Transverse colon (tissue), 4 donors: ENCODE measurements around the gene SH3PXD2B. TPM values are rescaled to one million over a fixed set of nuclear protein-coding genes. Genes with fewer than 3 reads are reported as not detected.

Source experiments
- DNase-seq: peaks from one replicate; pipeline ENCODE4 v3.0.0-alpha.2; 2019
- H3K27ac ChIP-seq, 4 donors: fragments of 200-600 bp; sonication (generic); 2 replicates each; pipeline ENCODE4 v1.5.1; 2016 to 2018; ENCODE audit warnings: inconsistent platforms in 4 of 4
- H3K27me3 ChIP-seq: fragments of 200-600 bp; sonication (generic); 2 replicates; pipeline ENCODE4 v1.5.1; 2017; ENCODE audit warnings: inconsistent platforms
- H3K36me3 ChIP-seq, 4 donors: fragments of 200-600 bp; sonication (generic); 2 replicates each; pipeline ENCODE4 v1.5.1; 2017 to 2019; ENCODE audit warnings: inconsistent platforms in 4 of 4
- H3K4me1 ChIP-seq, 4 donors: fragments of 200-600 bp; sonication (generic); 2 replicates each; pipeline ENCODE4 v1.5.1; 2017 to 2020; ENCODE audit warnings: inconsistent platforms in 4 of 4
- H3K4me3 ChIP-seq, 4 donors: fragments of 200-600 bp; sonication (generic); 1 replicate in 1 of 4; 2 replicates in 3 of 4; pipeline versions ENCODE4 v1.5.1 to v1.6.1; 2017 to 2019; ENCODE audit warnings: inconsistent platforms in 4 of 4
- H3K9me3 ChIP-seq, 2 donors: fragments of 200-600 bp; sonication (generic); 2 replicates each; pipeline ENCODE4 v1.5.1; 2017 to 2019; ENCODE audit warnings: inconsistent platforms in 2 of 2
- CTCF ChIP-seq, 5 experiments: fragments of 200-600 bp in 3 of 5; fragments of 450-650 bp in 2 of 5; sonication (generic) in 3 of 5; IDR thresholded peaks; 1 replicate in 2 of 5; 2 replicates in 3 of 5; pipeline ENCODE4 v1.5.1; 2016 to 2017; ENCODE audit warnings: antibody characterized with exemption in 5 of 5, inconsistent platforms in 3 of 5, mild to moderate bottlenecking in 2 of 5, moderate library complexity in 1 of 5
- EP300 ChIP-seq: sonication (generic); formaldehyde crosslinking; IDR thresholded peaks from one replicate; pipeline ENCODE4 v1.6.1; 2017; ENCODE audit warnings: antibody characterized with exemption, low read depth
- POLR2A ChIP-seq: fragments of 450-650 bp; IDR thresholded peaks from one replicate; pipeline ENCODE4 v1.6.1; 2016; ENCODE audit warnings: antibody characterized with exemption, mild to moderate bottlenecking, moderate library complexity
- POLR2AphosphoS5 ChIP-seq, 3 donors: sonication (generic); formaldehyde crosslinking; IDR thresholded peaks; one replicate each; pipeline ENCODE4 v1.6.1; 2016; ENCODE audit warnings: antibody characterized with exemption in 3 of 3
- WGBS, 2 donors: methylation state at CpG; one replicate each; pipeline ENCODE4 v1.1.5; 2018; ENCODE audit warnings: low coverage in 1 of 2; 5-methylcytosine and 5-hydroxymethylcytosine counted together
- in situ Hi-C, 4 donors: fragments of 200-750 bp; cut with MboI; loops; one replicate each; pipeline versions ENCODE4 v1.15.0 to v1.15.1; 2017; ENCODE audit warnings: low sequenced_read_pairs in 3 of 4, low pct_ligation_motif_present in 1 of 4, low pct_unique_long_range_greater_than_20kb in 1 of 4
- intact Hi-C: fragments of 100-400 bp; cut with DNase I; formaldehyde crosslinking; loops from one replicate; pipeline ENCODE4 v1.15.1; 2023; ENCODE audit warnings: low total_unique reads
- total RNA-seq, 4 donors: library from RNA; depleted of rRNA; stranded (reverse); fragments of >200 nt; gene quantifications; one replicate each; pipeline ENCODE4 v1.1.0, GENCODE V29; 2016

The SH3PXD2B gene
- total RNA-seq, 4 donors from 2014 or later, result 10.2 to 26.6 (median 14.6) TPM

GRCh38 chr5:172302047-172302710 lies 152.1 kb downstream of the SH3PXD2B start:
- TF ChIP-seq POLR2A, result no peak
- no peak for TF ChIP-seq CTCF (IDR thresholded peaks at IDR 0.05)
- no peak for TF ChIP-seq EP300
- no peak for TF ChIP-seq POLR2AphosphoS5 (IDR thresholded peaks at IDR 0.05)
- intact Hi-C loops (no loop called here), in situ Hi-C loops (no loop called here)
- H3K9me3 ChIP-seq, result no peaks in the 10 kb centered on the region
- peaks cover 0 to 3% (median 0%) of the 10 kb centered on the region in 4 donors for H3K4me1 ChIP-seq
- no peak overlapping the region for H3K27ac ChIP-seq
- H3K27me3 ChIP-seq, result no peaks in the 10 kb centered on the region
- no peaks in the 10 kb centered on the region for H3K36me3 ChIP-seq
- WGBS, 2 donors, result 78 to 93% methylated on average over 4 to 9 of the region's 9 CpGs
- no peak overlapping the region for H3K4me3 ChIP-seq
- no peak for DNase-seq

GRCh38 chr5:172299916-172300439 lies 154.3 kb downstream of the SH3PXD2B start:
- WGBS, 2 donors, result 55 to 62% methylated on average over 1 to 2 of the region's 2 CpGs
- no peak for DNase-seq
- H3K36me3 ChIP-seq, result no peaks in the 10 kb centered on the region
- H3K27me3 ChIP-seq, result no peaks in the 10 kb centered on the region
- in situ Hi-C loops (loop anchor here in 3 of 4 donors (10.0 to 25.0 kb wide), 3 partner anchors 185 to 195 kb away; no protein-coding TSS in a partner anchor), intact Hi-C loops (no loop called here)
- no peak overlapping the region for H3K4me3 ChIP-seq
- peaks cover 0 to 3% (median 0%) of the 10 kb centered on the region in 4 donors for H3K4me1 ChIP-seq
- no peak overlapping the region for H3K27ac ChIP-seq
- H3K9me3 ChIP-seq, result no peaks in the 10 kb centered on the region
- TF ChIP-seq POLR2A, result no peak
- TF ChIP-seq POLR2AphosphoS5 (IDR thresholded peaks at IDR 0.05), result no peak
- TF ChIP-seq CTCF (IDR thresholded peaks at IDR 0.05), result no peak
- no peak for TF ChIP-seq EP300

- in situ Hi-C loops, result loop anchor here in 3 of 4 donors (10.0 to 25.0 kb wide), 3 partner anchors 180 to 190 kb away; no protein-coding TSS in a partner anchor
- TF ChIP-seq EP300 (no peak), POLR2AphosphoS5 (IDR thresholded peaks at IDR 0.05) (no peak), CTCF (IDR thresholded peaks at IDR 0.05) (no peak), POLR2A (no peak)
- Histone ChIP-seq H3K36me3 (no peaks in the 10 kb centered on the region), H3K4me3 (no peak overlapping the region), H3K27ac (no peak overlapping the region), H3K9me3 (no peaks in the 10 kb centered on the region), H3K27me3 (no peaks in the 10 kb centered on the region), H3K4me1 (peaks cover 0 to 5% (median 4%) of the 10 kb centered on the region in 4 donors)
- intact Hi-C loops, result loop anchor here (5.0 kb wide), 1 partner anchor 108 kb away; the partner anchor contains the start of gene STK10
- DNase-seq, result no peak
Observed at GRCh38 chr5:172294831-172295230, 159.5 kb downstream of the SH3PXD2B start.

GRCh38 chr5:172293745-172294342 lies 160.5 kb downstream of the SH3PXD2B start:
- H3K27ac ChIP-seq, result no peak overlapping the region
- 76% methylated on average over 2 of the region's 2 CpGs; no CpG with 5 or more reads in 1 of the 2 donors for WGBS, 2 donors
- no peak for DNase-seq
- peaks cover 0 to 5% (median 4%) of the 10 kb centered on the region in 4 donors for H3K4me1 ChIP-seq
- H3K36me3 ChIP-seq, result no peaks in the 10 kb centered on the region
- no peaks in the 10 kb centered on the region for H3K9me3 ChIP-seq
- no peak overlapping the region for H3K4me3 ChIP-seq
- intact Hi-C loops (loop anchor here (5.0 kb wide), 1 partner anchor 107 kb away; the partner anchor contains the start of gene STK10), in situ Hi-C loops (loop anchor here in 3 of 4 donors (10.0 to 25.0 kb wide), 3 partner anchors 179 to 189 kb away; no protein-coding TSS in a partner anchor)
- no peaks in the 10 kb centered on the region for H3K27me3 ChIP-seq
- TF ChIP-seq POLR2A, result no peak
- TF ChIP-seq CTCF (IDR thresholded peaks at IDR 0.05), result no peak
- TF ChIP-seq POLR2AphosphoS5 (IDR thresholded peaks at IDR 0.05), result no peak
- no peak for TF ChIP-seq EP300
